ENCODE results near the gene TBC1D10B. TPM values are rescaled to one million over a fixed set of nuclear protein-coding genes. Genes with fewer than 3 reads are reported as not detected.
A peak's percentile ranks its signal among the peaks of the same experiment; 100 is the strongest.

TBC1D10B gene
- total and polyA plus RNA-seq, 9 of the 15 experiments (the other 6 are each of a cell fraction or from before 2014, with no cell fraction given), result 2.2 to 55.4 (median 17.5) TPM

DNA sequence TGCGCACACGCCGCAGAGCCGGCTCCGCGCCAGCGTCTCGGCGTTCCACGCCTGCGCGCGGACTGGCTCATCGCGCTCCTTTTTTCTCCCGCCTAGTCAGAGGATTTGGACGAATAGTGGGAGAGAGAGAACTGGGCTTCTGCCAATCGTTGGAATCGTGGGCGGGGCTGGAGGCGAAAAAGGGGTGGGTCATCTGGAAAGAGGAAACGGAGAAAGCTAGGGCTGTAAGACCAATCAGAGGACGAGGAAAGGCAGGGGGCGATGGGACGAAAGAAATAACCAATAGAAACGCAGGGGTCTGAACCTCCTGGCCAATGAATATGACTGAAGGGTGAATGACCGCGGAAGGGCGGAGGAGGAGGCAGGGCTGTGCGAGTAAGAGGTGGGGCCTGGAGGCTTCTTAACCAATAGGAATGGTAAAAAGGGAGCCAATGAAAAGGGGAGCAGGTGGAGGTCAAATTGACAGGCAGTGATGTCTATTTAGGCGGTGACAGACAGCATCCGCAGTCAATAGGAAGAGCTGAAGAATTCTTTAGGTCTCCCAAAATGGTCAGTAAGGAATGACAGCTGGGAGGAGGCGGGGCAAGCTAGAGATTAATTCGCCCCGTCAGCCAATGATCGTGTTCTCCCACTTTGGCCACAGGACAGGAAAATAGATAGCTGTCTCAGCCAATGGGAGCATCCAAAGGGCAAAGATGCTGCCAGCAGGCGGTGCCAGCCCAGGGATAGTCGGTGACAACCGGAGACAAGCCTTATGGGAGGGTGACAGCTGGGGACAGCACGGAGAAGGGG, at the start of gene TBC1D10B (continued):
- TF ChIP-seq, protein P1, sequence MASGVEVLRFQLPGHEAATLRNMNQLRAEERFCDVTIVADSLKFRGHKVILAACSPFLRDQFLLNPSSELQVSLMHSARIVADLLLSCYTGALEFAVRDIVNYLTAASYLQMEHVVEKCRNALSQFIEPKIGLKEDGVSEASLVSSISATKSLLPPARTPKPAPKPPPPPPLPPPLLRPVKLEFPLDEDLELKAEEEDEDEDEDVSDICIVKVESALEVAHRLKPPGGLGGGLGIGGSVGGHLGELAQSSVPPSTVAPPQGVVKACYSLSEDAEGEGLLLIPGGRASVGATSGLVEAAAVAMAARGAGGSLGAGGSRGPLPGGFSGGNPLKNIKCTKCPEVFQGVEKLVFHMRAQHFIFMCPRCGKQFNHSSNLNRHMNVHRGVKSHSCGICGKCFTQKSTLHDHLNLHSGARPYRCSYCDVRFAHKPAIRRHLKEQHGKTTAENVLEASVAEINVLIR (CRISPR knock-in tag; IDR thresholded peaks at IDR 0.05), result no peak
- TF ChIP-seq ATF1 (CRISPR knock-in tag; IDR thresholded peaks at IDR 0.05) (no peak), ATF1 (tag; IDR thresholded peaks at IDR 0.05) (peak; percentile 97), GABPB1 (CRISPR knock-in tag; IDR thresholded peaks at IDR 0.05) (peak; percentile 61; the same call in 1 of the 2 replicates), GATAD2B (IDR thresholded peaks at IDR 0.05; ENCODE audit: borderline replicate concordance) (no peak), CBFA2T2 (conservative IDR thresholded peaks at IDR 0.05) (no peak), ZNF780A (CRISPR knock-in tag; IDR thresholded peaks at IDR 0.05) (no peak), FOXJ2 (tag; IDR thresholded peaks at IDR 0.05) (0 out of 2 replicates have a peak, but pooled peaks have one; percentile 35), DDX20 (tag; IDR thresholded peaks at IDR 0.05; ENCODE audit: low read depth) (no peak), RBM25 (IDR thresholded peaks at IDR 0.05; ENCODE audit: low read depth, low read length, severe bottlenecking) (peak; percentile 69), ZFP36 (IDR thresholded peaks at IDR 0.05; ENCODE audit: low read depth, low read length, partially characterized antibody) (peak; percentile 48), MYC (IDR thresholded peaks at IDR 0.05; ENCODE audit: low read depth, low read length) (peak; percentile 23), MYC (CRISPR knock-in tag; IDR thresholded peaks at IDR 0.05; ENCODE audit: borderline replicate concordance, low read depth) (no peak), RUNX1 (IDR thresholded peaks at IDR 0.05; ENCODE audit: low read depth) (no peak), BHLHE40 (IDR thresholded peaks at IDR 0.05; ENCODE audit: low read length) (peak; percentile 41; the same call in 1 of the 2 replicates), MXD1 (CRISPR knock-in tag; IDR thresholded peaks at IDR 0.05; ENCODE audit: borderline replicate concordance, poor library complexity, severe bottlenecking) (no peak), HMG20B (CRISPR knock-in tag; IDR thresholded peaks at IDR 0.05) (no peak), ZBTB8A (IDR thresholded peaks at IDR 0.05; ENCODE audit: partially characterized antibody) (no peak), U2AF2 (optimal IDR thresholded peaks at IDR 0.05; ENCODE audit: low read depth, low read length) (no peak), ZNF586 (CRISPR knock-in tag; conservative IDR thresholded peaks at IDR 0.05) (no peak), ZNF316 (IDR thresholded peaks at IDR 0.05) (peak; percentile 92)
- TF ChIP-seq, protein P2, sequence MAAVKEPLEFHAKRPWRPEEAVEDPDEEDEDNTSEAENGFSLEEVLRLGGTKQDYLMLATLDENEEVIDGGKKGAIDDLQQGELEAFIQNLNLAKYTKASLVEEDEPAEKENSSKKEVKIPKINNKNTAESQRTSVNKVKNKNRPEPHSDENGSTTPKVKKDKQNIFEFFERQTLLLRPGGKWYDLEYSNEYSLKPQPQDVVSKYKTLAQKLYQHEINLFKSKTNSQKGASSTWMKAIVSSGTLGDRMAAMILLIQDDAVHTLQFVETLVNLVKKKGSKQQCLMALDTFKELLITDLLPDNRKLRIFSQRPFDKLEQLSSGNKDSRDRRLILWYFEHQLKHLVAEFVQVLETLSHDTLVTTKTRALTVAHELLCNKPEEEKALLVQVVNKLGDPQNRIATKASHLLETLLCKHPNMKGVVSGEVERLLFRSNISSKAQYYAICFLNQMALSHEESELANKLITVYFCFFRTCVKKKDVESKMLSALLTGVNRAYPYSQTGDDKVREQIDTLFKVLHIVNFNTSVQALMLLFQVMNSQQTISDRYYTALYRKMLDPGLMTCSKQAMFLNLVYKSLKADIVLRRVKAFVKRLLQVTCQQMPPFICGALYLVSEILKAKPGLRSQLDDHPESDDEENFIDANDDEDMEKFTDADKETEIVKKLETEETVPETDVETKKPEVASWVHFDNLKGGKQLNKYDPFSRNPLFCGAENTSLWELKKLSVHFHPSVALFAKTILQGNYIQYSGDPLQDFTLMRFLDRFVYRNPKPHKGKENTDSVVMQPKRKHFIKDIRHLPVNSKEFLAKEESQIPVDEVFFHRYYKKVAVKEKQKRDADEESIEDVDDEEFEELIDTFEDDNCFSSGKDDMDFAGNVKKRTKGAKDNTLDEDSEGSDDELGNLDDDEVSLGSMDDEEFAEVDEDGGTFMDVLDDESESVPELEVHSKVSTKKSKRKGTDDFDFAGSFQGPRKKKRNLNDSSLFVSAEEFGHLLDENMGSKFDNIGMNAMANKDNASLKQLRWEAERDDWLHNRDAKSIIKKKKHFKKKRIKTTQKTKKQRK (IDR thresholded peaks at IDR 0.05; ENCODE audit: borderline replicate concordance, low read depth, low read length), result peak; percentile 92
- TF ChIP-seq, protein P3, sequence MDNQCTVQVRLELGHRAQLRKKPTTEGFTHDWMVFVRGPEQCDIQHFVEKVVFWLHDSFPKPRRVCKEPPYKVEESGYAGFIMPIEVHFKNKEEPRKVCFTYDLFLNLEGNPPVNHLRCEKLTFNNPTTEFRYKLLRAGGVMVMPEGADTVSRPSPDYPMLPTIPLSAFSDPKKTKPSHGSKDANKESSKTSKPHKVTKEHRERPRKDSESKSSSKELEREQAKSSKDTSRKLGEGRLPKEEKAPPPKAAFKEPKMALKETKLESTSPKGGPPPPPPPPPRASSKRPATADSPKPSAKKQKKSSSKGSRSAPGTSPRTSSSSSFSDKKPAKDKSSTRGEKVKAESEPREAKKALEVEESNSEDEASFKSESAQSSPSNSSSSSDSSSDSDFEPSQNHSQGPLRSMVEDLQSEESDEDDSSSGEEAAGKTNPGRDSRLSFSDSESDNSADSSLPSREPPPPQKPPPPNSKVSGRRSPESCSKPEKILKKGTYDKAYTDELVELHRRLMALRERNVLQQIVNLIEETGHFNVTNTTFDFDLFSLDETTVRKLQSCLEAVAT (IDR thresholded peaks at IDR 0.05), result peak in 1 of 2 experiments; percentile 98; a peak in 2 of 4 replicates

Measured in K562 (cell line).